Endodermal cell (in vitro differentiated cells): Measurements from ENCODE around the gene MRPL40. TPM values are rescaled to one million over a fixed set of nuclear protein-coding genes. Genes with fewer than 3 reads are reported as not detected.

Experiments used
- DNase-seq: peaks from one replicate; pipeline ENCODE4 v3.0.0-alpha.2; 2017
- H3K27ac ChIP-seq: 2 replicates; pipeline ENCODE4 v1.5.1; 2013; ENCODE audit warnings: mild to moderate bottlenecking, low read depth, low read length, moderate library complexity
- H3K27me3 ChIP-seq: 2 replicates; pipeline ENCODE4 v1.6.1; 2013; ENCODE audit warnings: mild to moderate bottlenecking, low read length, moderate library complexity; ENCODE audit not compliant: insufficient read depth, control insufficient read depth, poor library complexity, severe bottlenecking
- H3K36me3 ChIP-seq: 2 replicates; pipeline ENCODE4 v1.7.0; 2013; ENCODE audit warnings: mild to moderate bottlenecking, low read length, moderate library complexity; ENCODE audit not compliant: control insufficient read depth, insufficient read depth
- H3K4me1 ChIP-seq: one replicate; pipeline ENCODE4 v1.7.0; 2013; ENCODE audit warnings: low read length; ENCODE audit not compliant: control insufficient read depth, insufficient read depth
- H3K4me3 ChIP-seq: 2 replicates; pipeline ENCODE4 v1.5.1; 2013; ENCODE audit warnings: mild to moderate bottlenecking, low read length, moderate library complexity
- H3K9ac ChIP-seq: 2 replicates; pipeline ENCODE4 v1.6.1; 2013; ENCODE audit warnings: mild to moderate bottlenecking, low read length, moderate library complexity; ENCODE audit not compliant: poor library complexity, severe bottlenecking; ENCODE audit errors: extremely low read depth
- H3K9me3 ChIP-seq: 2 replicates; pipeline ENCODE4 v1.6.1; 2013; ENCODE audit warnings: mild to moderate bottlenecking, low read length, moderate library complexity; ENCODE audit not compliant: control insufficient read depth
- H3K27ac Mint-ChIP-seq: 2 replicates; pipeline ENCODE4 v1.8.0; 2020; ENCODE audit warnings: mixed read lengths
- H3K27me3 Mint-ChIP-seq: 2 replicates; pipeline ENCODE4 v1.8.0; 2021; ENCODE audit warnings: mild to moderate bottlenecking, mixed read lengths; ENCODE audit not compliant: insufficient read depth
- H3K36me3 Mint-ChIP-seq: 2 replicates; pipeline ENCODE4 v1.8.0; 2020; ENCODE audit warnings: low read depth, mixed read lengths
- H3K4me1 Mint-ChIP-seq: 2 replicates; pipeline ENCODE4 v1.8.0; 2020; ENCODE audit warnings: mixed read lengths
- H3K4me3 Mint-ChIP-seq: 2 replicates; pipeline ENCODE4 v1.8.0; 2020; ENCODE audit warnings: mild to moderate bottlenecking, moderate library complexity, mixed read lengths
- H3K9me3 Mint-ChIP-seq: 2 replicates; pipeline ENCODE4 v1.8.0; 2020; ENCODE audit warnings: mild to moderate bottlenecking, mixed read lengths
- CTCF ChIP-seq: fragments of 200-600 bp; sonication (generic); conservative IDR thresholded peaks from 2 replicates; pipeline ENCODE4 v1.5.0; 2021; ENCODE audit warnings: antibody characterized with exemption, mild to moderate bottlenecking
- WGBS, 2 experiments: methylation state at CpG; one replicate each; pipeline versions ENCODE4 v1.1.5 to v1.1.7; 2013; ENCODE audit warnings: missing lambda C conversion rate in 2 of 2, mixed read lengths in 1 of 2; ENCODE audit not compliant: insufficient coverage in 1 of 2, insufficient read length in 1 of 2; 5-methylcytosine and 5-hydroxymethylcytosine counted together
- total RNA-seq, 2 donors: library from RNA; stranded (reverse); fragmentation: NEBNext Ultra II Directional in 1 of 2; extraction: Animal tissue kit (Norgen Biotek cat#: 25700) in 1 of 2; gene quantifications; 2 replicates in 1 of 2; 3 replicates in 1 of 2; pipeline ENCODE4 v1.2.1, GENCODE V29; 2021

The MRPL40 gene
- total RNA-seq, 2 donors from 2014 or later: 20.3 to 26.5 TPM

- Mint-ChIP-seq H3K4me1 (no peaks in the 10 kb centered on the region), H3K27me3 (no peaks in the 10 kb centered on the region), H3K27ac (no peak overlapping the region), H3K9me3 (no peaks in the 10 kb centered on the region), H3K36me3 (peaks cover 68% of the 10 kb centered on the region), H3K4me3 (no peak overlapping the region)
- Histone ChIP-seq H3K9me3 (no peaks in the 10 kb centered on the region), H3K27me3 (no peaks in the 10 kb centered on the region), H3K4me1 (no peaks in the 10 kb centered on the region), H3K4me3 (no peak overlapping the region), H3K27ac (no peak overlapping the region), H3K36me3 (peaks cover 97% of the 10 kb centered on the region), H3K9ac (no peak overlapping the region)
- 94 to 96% methylated on average over 3 to 4 of the region's 4 CpGs for WGBS, 2 experiments
- no peak for DNase-seq
- no peak for TF ChIP-seq CTCF
These were observed 32.6 kb downstream of the MRPL40 start for GRCh38 chr22:19464975-19465374.

GRCh38 chr22:19466126-19466716 lies 33.9 kb downstream of the MRPL40 start:
- Histone ChIP-seq H3K4me3 (no peak overlapping the region), H3K36me3 (peaks cover 96% of the 10 kb centered on the region), H3K4me1 (no peaks in the 10 kb centered on the region), H3K27me3 (no peaks in the 10 kb centered on the region), H3K9me3 (no peaks in the 10 kb centered on the region), H3K27ac (no peak overlapping the region), H3K9ac (no peak overlapping the region)
- Mint-ChIP-seq H3K27me3 (no peaks in the 10 kb centered on the region), H3K4me3 (no peak overlapping the region), H3K36me3 (peaks cover 68% of the 10 kb centered on the region), H3K27ac (no peak overlapping the region), H3K4me1 (no peaks in the 10 kb centered on the region), H3K9me3 (no peaks in the 10 kb centered on the region)
- TF ChIP-seq CTCF: no peak
- 93% methylated on average over 14 of the region's 14 CpGs for WGBS, 2 experiments
- DNase-seq: no peak

GRCh38 chr22:19466848-19467752 lies 34.8 kb downstream of the MRPL40 start:
- Histone ChIP-seq H3K27me3 (no peaks in the 10 kb centered on the region), H3K4me1 (no peaks in the 10 kb centered on the region), H3K9me3 (no peaks in the 10 kb centered on the region), H3K4me3 (no peak overlapping the region), H3K36me3 (peaks cover 96% of the 10 kb centered on the region), H3K27ac (no peak overlapping the region), H3K9ac (no peak overlapping the region)
- H3K4me3 Mint-ChIP-seq: no peak overlapping the region
- no peak overlapping the region for H3K27ac Mint-ChIP-seq
- H3K27me3 Mint-ChIP-seq: no peaks in the 10 kb centered on the region
- H3K4me1 Mint-ChIP-seq: no peaks in the 10 kb centered on the region
- peaks cover 71% of the 10 kb centered on the region for H3K36me3 Mint-ChIP-seq
- no peak for TF ChIP-seq CTCF
- H3K9me3 Mint-ChIP-seq: no peaks in the 10 kb centered on the region
- DNase-seq: no peak
- WGBS, 2 experiments: 96% methylated on average over 8 to 9 of the region's 9 CpGs
